ENCODE measurements around the gene SLC13A5.
"Not testable (repeated sequence)": the region's sequence is repeated elsewhere in the genome, so short reads cannot be mapped to it uniquely, and the experiment has no call there.

SLC13A5 gene

GRCh38 chr17:6683081-6683684 is 30.0 kb downstream of the SLC13A5 start:
- no peak for DNase-seq

- no peak for DNase-seq
Observed at GRCh38 chr17:6682339-6682738, 30.8 kb downstream of the SLC13A5 start.

GRCh38 chr17:6681671-6682070 is 31.5 kb downstream of the SLC13A5 start:
- DNase-seq, result no peak

GRCh38 chr17:6681176-6681575 is 32.0 kb downstream of the SLC13A5 start:
- DNase-seq, result no peak

GRCh38 chr17:6679241-6679640 is 33.9 kb downstream of the SLC13A5 start:
- no peak for DNase-seq

- no peak for DNase-seq
Observed at GRCh38 chr17:6677946-6678345, 35.2 kb downstream of the SLC13A5 start.

- peak; percentile 46 for DNase-seq
Observed at GRCh38 chr17:6677158-6677831, 35.9 kb downstream of the SLC13A5 start.

- DNase-seq, result no peak
Observed at GRCh38 chr17:6676802-6677157, 36.4 kb downstream of the SLC13A5 start.

- DNase-seq, result no peak
Observed at GRCh38 chr17:6675201-6675825, 37.9 kb downstream of the SLC13A5 start.

- no peak for DNase-seq
Observed at GRCh38 chr17:6674586-6674985, 38.6 kb downstream of the SLC13A5 start.

- no peak for DNase-seq
Observed at GRCh38 chr17:6671431-6671830, 41.7 kb downstream of the SLC13A5 start.

GRCh38 chr17:6670999-6671398 is 42.2 kb downstream of the SLC13A5 start:
- DNase-seq, result no peak

GRCh38 chr17:6670571-6670970 is 42.6 kb downstream of the SLC13A5 start:
- no peak for DNase-seq

- no peak for DNase-seq
Observed at GRCh38 chr17:6669479-6670212, 43.5 kb downstream of the SLC13A5 start.

GRCh38 chr17:6668727-6669425 is 44.3 kb downstream of the SLC13A5 start:
- no peak for DNase-seq

GRCh38 chr17:6668219-6668618 is 45.0 kb downstream of the SLC13A5 start:
- no peak for DNase-seq

GRCh38 chr17:6667516-6667915 is 45.7 kb downstream of the SLC13A5 start:
- no peak for DNase-seq

- no peak for DNase-seq
Observed at GRCh38 chr17:6666557-6666956, 46.6 kb downstream of the SLC13A5 start.

- DNase-seq, result peak; percentile 76
Observed at GRCh38 chr17:6666077-6666521, 47.1 kb downstream of the SLC13A5 start.

GRCh38 chr17:6663200-6663599 is 50.0 kb downstream of the SLC13A5 start:
- DNase-seq, result not testable (repeated sequence)

- DNase-seq, result no peak
Observed at GRCh38 chr17:6661464-6661848, 51.7 kb downstream of the SLC13A5 start.

- no peak for DNase-seq
Observed at GRCh38 chr17:6660805-6661463, 52.2 kb downstream of the SLC13A5 start.
